Measurements from ENCODE around the gene FNDC3A.
"Not testable (repeated sequence)": the region's sequence is repeated elsewhere in the genome, so short reads cannot be mapped to it uniquely, and the experiment has no call there.

Gene FNDC3A

GRCh38 chr13:49097374-49097773 is 121.7 kb downstream of the FNDC3A start:
- DNase-seq (ENCODE audit: low spot score) = no peak

DNA sequence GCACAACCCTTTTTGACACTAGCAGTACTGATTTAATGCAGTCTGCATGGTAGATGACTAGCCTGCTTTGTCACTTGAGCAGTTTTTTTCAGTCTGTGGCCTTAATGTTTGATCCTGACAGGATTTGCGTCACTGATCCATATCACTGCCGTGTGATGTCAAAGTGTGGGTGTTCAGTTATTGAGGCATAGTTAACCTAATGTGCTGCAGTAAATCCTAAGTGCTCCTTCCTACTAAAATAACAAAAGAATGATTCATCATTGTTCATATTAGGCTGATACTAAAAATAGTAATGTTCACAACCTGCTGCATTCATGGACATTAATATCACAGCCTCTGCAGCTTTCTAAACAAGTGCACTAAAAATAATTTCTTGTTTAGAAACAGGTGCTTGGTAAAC is 122.5 kb downstream of the FNDC3A start:
- no peak for DNase-seq (ENCODE audit: low spot score)

DNA sequence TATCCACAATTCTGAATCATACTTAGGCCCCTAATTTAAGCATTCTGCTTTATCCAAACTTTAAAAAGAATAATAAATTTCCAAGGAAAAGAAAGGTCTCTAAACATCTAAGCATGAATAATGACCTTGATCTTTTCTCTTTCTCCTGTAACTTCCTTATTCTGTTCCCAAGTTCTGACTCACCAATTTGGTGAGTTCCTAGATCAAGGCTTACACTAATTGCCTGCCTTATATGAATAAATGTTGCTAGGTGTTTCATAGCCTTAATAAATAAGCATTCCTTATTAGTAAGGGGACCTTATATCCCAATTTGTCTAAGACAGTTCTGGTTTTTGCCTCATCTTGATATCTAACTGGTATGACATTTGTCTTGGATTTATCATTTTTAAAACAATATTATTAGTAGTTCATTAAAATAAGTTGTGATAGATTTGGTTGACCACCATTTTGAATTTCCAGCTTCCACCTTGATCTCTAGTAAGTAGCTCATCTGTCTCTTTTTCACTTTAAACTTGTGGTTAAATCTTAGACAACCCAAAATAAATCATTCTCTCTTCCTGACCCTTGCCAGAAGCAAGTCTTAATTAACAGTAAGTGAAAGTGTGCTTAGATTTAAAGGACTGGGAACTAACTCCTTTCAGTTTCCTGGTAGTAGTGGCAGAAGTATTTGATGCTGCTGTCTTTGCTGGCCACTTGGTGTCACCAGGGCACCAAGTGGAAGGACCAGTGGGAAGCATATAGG is 123.2 kb downstream of the FNDC3A start:
- DNase-seq (ENCODE audit: low spot score) = no peak

DNA sequence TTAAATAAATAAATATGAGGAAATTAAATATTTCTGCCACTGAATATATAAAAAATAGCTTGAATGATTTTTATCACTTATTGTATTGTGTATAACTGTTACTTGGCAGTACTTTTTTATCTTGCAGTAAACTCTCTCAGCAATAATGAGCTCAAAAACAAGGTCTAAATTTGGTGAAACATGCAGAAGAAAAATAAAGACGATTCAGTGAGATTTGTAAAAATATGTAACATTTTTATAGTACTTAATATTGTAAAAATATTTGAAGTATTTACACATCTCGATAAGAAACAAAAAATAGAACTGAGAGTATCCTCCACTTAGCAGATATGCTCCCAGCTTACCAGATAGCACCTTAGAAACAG is 123.8 kb downstream of the FNDC3A start:
- DNase-seq (ENCODE audit: low spot score) = no peak

GRCh38 chr13:49100637-49101570 is 125.2 kb downstream of the FNDC3A start:
- no peak for DNase-seq (ENCODE audit: low spot score)

GRCh38 chr13:49108196-49108595 is 132.5 kb downstream of the FNDC3A start:
- no peak for DNase-seq (ENCODE audit: low spot score)

DNA sequence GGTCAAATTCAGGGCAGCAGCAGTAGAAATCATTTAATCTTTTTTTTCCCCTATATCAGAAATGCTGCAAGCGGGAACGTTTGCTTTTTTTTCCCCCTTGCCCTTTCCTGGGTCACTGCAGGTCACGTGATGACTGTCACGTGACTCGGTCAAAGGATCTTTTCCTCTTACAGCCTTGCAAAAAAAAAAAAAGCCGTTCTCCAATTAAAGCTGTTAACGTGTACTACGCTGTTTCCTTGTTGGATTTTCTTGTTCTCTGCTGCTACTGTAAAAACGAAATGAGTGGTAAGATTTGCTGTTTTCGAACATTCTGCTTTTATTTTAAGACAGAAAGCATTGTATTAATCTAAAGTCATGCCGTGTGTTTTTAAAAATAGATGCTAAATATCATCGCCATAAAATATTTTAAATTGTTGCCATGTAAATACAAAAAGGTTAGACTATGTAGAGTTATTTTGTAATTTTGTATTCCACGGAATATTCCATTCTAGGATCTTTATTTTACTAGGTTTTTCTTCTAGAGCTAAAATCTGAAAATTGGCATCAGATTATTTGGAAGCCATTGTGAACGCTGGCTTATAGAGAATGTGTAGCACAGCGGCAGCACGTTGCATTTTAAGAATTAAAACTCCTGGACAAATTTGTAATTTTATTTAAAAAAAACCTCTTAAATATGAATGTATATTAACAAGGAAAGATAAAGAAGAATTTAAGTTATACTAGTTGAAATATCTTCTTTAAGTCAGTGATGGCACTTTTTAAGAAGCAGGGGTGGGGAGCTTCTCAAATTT is 134.6 kb downstream of the FNDC3A start:
- DNase-seq (ENCODE audit: low spot score) = peak; percentile 83

- no peak for DNase-seq (ENCODE audit: low spot score)
Observed at GRCh38 chr13:49110913-49111170, 135.1 kb downstream of the FNDC3A start.

- no peak for DNase-seq (ENCODE audit: low spot score)
Observed at GRCh38 chr13:49112782-49113525, 137.2 kb downstream of the FNDC3A start.

DNA sequence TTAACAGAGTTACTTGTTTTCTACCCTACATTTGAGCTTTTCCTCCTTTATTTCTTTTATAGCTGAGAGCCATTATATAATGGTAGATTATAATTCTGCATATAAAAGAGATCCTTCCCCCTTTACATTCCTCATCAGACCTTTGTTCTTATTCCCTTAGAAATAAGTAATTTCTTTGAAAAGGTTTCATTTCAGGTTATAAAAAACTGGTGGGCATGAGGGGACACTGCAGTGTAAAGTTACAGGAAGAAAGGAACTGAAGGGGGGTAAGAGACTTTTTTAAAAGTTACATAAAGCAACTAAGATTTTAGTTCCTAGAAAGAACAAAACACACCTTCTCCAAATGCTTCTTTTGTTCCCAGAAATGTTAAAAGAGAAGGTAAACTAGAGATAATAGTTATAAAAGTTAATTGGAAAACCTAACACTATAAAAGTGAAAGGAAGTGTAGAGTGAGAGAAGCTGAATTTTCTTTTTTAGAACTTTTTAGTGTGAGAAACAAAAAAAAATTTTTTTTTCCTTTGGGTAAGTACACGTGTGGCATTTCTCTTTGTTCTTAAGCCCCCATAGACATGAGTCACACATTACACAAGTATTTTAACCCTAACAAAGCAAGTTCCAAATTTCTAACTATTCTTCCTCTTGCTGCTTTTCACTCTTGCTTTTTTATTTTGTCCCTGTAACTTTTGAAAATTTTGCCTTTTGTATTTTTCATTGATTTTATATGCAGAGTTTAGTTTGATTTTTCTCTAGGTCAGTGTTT is 138.0 kb downstream of the FNDC3A start:
- no peak for DNase-seq (ENCODE audit: low spot score)

DNA sequence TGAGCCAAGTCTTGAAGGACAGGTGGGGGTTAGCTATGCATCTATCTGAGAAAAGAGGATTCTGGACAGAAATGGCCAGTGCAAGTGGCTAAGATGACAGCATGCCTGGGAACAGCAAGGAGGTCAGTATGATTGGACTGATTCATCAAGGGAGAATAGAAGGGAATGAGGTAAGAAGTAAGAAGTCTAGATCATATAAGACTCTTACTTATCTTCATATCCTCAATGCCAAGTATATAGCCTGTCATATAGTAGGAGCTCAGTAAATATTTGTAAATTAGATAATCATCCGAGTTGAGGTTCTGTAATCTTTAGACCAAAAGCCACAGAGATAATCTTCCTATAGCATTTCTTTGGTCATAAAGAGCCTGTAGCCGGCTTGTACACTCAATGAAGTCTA is 141.2 kb downstream of the FNDC3A start:
- DNase-seq (ENCODE audit: low spot score) = no peak

- not testable (repeated sequence) for DNase-seq (ENCODE audit: low spot score)
Observed at GRCh38 chr13:49118455-49118854, 142.7 kb downstream of the FNDC3A start.

DNA sequence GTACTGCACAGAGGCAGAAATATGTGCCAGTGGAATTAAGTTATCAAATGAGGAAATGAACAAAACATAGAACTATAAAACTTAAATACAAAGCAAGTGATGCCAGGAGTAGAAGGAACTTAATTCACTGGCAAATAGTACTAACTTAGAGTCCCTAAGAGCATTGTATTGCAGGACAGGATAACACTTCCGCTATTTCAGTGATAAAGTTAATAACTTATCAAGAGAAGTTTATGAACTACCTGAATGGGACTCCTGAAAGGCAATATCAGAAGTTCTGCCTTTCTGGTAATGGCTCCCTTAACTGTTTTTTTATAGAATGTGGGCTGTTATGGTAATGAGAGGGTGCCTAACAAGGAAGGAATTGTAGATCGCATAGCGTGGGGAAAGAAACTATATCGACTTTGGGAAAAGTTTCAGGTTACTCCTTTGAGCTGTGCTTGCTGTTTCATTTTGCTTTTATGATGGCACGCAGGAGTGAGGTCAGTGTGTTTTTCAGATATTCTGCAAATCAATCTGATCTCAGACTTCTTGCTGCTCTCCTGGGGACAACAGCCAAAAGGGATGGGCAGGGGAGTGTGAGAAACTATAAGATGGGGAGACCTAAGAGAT is 149.1 kb downstream of the FNDC3A start:
- DNase-seq (ENCODE audit: low spot score) = no peak

DNA sequence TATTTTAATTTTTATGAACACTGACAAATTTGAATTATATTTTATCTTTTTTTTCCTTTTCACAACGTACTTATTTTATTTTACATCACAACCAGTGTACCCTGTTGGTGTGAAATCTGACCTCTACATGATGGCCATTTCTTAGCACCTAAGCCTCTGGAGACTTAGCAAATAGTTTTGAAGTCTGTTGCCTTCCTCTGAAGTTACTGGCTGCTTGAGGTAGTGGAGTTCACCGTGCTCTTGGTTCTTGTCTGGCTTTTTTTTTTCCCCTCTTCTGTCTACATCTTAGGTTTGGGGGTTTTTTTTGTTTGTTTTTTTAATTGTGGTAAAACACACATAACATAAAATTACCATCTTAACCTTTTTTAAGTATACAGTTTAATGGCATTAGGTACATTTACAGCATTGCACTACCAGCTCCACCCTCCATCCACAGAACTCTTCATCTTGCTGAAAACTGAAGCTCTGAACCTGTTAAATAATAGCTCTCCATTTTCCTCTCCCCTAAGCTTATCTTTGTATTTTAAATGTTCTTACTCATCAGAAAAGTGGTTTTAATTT is 150.3 kb downstream of the FNDC3A start:
- DNase-seq (ENCODE audit: low spot score) = no peak

DNA sequence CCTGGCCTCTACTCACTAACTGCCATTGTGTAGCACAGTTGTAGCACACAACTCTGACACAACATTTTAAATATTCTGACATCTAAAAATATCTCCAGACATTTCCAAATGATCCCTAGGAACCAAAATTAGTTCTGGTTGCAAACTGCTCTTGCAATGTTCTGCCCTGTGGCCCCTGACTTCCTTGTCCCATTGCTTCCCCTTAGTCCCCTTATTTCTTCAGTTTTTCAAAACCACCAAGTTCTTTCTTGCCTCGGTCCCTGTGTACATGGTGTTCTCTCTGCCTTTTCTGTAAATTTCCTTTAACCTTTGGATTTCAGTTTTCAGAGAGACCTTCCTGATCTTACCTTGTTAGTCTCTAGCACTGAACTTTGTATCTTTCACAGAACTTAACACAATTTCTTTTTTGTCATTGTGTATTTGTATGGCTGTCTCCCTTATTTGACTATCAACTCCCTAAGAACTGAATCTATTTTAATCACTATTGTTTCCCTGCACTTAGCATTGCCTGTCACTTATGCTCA is 156.8 kb downstream of the FNDC3A start:
- no peak for DNase-seq (ENCODE audit: low spot score)

GRCh38 chr13:49134305-49134704 is 158.6 kb downstream of the FNDC3A start:
- DNase-seq (ENCODE audit: low spot score) = no peak

DNA sequence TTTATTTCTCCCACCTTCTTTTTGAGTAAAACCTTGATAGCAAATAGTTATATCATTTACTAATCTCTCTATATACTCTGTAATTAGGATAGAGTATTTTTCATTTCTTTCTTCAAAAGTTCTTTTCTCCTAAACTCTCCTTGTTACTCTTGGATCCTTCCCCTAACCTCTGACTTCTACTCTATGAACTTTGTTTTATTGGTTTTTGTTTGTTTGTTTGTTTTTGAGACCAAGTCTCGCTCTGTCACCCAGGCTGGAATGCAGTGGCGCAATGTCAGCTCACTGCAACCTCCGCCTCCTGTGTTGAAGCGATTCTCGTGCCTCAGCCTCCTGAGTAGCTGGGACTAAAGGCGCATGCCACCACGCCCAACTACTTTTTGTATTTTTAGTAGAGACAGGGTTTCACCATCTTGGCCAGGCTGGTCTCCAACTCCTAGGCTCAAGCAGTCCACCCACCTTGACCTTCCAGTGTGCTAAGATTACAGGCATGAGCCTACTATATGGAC is 161.5 kb downstream of the FNDC3A start:
- DNase-seq (ENCODE audit: low spot score) = not testable (repeated sequence)

DNA sequence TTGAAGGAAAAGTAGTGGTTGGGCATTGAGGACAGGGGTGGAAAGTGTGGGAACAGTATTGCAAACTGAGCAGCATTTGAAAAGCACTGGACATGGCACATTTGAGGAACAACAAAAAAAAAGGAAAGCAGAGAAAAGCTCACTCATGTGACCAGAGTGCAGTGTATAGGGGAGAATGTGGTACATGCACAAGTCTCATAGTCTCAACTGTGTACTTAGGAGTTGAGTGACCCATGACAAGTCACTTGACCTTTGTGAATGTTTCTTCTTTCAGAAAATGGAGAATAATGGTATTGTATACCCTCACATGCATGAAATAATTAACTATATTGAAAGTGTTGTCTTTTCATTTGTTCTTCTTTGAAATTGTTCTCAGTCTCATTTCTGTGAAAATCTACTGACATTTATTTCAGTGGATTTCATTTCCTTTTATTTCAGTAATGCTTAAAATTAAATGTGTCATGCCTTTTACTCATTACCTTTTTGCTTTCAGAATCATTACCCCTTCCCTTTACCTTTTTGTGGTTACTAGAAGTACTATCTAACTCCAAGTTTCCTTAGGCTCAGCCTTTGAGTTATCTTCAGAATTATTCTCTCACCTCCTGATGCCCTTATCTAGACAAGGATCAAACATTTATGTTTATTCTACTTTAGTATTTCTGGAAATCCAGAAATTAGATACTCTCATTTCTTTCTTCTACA is 165.3 kb downstream of the FNDC3A start:
- no peak for DNase-seq (ENCODE audit: low spot score)

DNA sequence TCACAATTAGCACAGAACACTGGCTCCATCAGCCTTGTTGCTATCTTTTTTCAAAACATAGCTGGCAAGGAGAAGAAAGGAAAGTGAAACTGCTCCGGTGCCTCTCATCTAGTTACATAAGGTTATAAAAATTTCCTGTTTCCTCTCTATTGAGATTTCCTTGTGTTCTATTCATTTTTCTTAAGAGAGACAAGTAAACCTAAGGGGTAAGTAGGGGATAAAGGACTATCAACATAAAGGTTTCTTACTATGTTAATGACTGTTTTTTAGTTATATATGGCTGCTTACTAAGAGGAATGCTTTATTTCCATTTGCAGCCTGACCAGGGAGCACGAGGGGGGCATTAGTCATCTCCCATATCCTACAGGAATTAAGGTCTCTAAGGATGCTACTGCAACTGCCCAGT is 171.2 kb downstream of the FNDC3A start:
- DNase-seq (ENCODE audit: low spot score) = no peak

All from ecto neural progenitor cell (in vitro differentiated cells).